NOMO-1 treated with dmso at 0.1 percent for 144 hours (cell line): ENCODE results near the gene PANK2.

Experiments
- DNase-seq: peaks from one replicate; lab custom pipeline; 2025; ENCODE audit not compliant: unreplicated experiment; lab: John Stamatoyannopoulos, UW

Gene PANK2

GRCh38 chr20:3976511-3976910 is 87.3 kb downstream of the PANK2 start:
- no peak for DNase-seq
